GM19455 (cell line): ENCODE results near the gene SRRM4.
A peak's percentile ranks its signal among the peaks of the same experiment; 100 is the strongest.
"Not testable (repeated sequence)": the region's sequence is repeated elsewhere in the genome, so short reads cannot be mapped to it uniquely, and the experiment has no call there.

Source experiments
- ATAC-seq: cut with Tn5 transposase; IDR thresholded peaks from one replicate; pipeline ENCODE4 v1.9.1; 2021; ENCODE audit not compliant: unreplicated experiment

SRRM4 gene

DNA sequence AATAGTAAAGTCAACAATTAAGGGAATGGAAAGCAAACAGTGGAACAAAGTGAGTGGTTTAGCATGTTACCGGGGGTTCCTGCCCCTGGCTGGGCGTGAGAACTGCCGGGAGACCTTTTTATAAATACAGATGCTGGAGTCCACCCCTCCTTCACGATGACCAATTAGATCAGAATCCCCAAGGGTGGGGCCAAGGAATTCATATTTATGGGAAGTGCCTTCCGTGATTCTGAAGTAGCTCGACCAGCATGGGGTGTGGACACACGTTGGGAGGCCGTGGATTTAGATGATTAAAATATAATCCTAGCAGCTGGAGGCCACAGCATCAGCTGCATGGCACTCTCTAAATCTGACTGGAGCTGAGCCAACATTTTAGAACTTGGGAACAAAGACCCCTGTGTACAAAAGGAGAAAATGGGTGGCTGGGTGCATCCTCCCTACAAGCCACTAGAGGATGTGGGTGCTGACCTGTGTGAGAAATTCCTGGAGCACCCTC is 87.9 kb downstream of the SRRM4 start:
- ATAC-seq: no peak

DNA sequence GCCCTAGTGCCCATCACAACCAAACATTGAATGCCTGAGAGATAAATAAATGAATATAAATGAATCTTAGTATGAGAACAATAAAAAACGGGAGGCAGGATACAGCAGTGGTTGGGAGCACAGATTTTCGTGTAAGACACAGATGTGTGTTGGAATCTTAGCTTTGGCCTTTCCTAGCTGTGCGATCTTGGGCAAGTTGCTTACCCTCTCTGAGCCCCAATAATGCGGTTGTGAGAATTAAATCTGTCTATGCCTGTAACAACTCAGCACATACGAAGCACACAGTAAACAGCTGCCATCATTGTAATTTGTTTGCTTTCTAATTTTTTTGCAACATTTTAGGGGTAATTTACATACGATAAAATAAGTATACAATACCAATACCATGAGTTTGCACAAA is 89.8 kb downstream of the SRRM4 start:
- no peak for ATAC-seq

DNA sequence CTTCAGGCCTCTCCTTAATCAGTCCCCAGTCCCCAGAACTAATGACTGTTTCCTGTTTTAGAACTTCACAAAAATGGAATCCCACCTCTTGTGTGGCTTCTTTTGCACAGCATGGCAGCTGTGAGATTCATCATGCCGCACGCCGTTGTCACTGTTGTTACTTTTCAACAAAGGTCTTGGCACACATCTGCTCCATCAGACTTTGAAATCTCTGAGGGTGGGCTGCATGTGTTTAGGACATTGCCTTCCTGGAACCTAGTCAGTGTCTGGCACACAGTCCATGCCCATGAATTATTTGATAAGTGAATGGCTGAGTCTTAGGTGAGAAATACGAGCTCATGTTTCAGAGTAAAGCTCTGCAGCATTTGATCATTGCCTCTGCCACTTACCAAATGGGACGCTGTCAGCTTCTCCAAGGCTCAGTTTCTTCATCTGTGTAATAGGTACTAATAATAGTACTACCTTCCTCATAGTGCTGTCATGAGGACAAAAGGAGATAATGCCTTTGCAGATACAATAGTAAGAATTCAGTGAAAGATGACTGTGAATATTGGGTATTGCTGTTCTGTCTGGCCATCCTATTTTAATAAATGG is 90.4 kb downstream of the SRRM4 start:
- no peak for ATAC-seq

- no peak for ATAC-seq
Observed at GRCh38 chr12:119072440-119072839, 91.1 kb downstream of the SRRM4 start.

DNA sequence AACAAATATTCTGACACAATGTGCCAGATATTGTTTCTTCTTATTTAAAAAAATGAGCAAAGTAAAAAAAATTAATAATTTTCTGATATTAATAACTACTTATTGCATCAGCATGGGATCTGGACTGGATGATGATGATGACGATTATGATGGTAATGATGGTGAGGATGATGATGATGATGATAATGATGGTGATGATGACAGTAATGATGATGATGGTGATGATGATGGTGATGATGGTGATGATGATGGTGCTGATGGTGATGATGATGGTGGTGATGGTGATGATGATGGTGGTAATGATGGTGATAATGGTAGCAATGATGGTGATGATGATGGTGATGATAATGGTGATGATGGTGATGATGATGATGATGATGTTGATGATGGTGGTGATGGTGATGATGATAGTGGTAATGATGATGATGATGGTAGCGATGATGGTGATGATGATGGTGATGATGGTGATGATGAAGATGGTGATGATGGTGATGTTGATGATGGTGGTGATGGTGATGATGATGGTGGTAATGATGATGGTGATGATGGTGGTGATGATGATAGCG is 94.0 kb downstream of the SRRM4 start:
- no peak for ATAC-seq

DNA sequence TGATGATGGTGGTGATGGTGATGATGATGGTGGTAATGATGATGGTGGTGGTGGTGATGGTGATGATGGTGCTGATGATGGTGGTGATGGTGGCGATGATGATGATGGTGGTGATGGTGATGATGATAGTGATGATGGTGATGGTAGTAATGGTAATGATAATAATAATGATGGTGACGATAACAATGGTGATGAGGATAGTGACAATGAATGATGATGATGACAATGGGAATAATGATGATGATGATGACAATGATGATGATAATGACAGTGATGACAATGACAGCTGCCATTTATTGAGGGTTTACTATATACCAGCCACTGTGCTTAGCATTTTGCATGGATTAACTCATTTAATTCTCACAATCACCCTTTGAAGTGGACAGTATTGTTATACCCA is 94.6 kb downstream of the SRRM4 start:
- no peak for ATAC-seq

GRCh38 chr12:119079530-119079929 is 98.2 kb downstream of the SRRM4 start:
- no peak for ATAC-seq

- ATAC-seq: no peak
Observed at GRCh38 chr12:119082016-119082415, 100.7 kb downstream of the SRRM4 start.

DNA sequence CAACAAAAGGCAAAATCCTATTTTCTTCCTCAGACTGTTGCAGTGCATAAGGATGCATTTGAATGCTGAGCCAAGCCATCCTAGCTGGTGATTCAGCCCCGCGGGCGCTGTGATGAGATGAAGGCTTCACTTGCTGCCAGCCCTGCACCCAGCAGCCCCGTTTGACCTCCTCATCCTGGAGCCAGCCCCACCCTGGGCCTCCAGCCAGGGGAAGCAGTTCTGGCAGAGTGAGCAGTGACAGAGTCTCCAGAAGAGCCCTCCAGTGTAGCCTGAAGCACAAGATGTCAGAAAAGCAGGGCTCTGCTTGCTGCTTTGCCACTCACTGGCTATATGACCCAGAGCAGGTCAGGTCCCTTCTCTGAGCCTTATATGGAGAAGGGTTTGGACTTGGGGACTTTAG is 101.2 kb downstream of the SRRM4 start:
- no peak for ATAC-seq

- no peak for ATAC-seq
Observed at GRCh38 chr12:119088685-119089379, 107.5 kb downstream of the SRRM4 start.

GRCh38 chr12:119089380-119090013 is 108.2 kb downstream of the SRRM4 start:
- no peak for ATAC-seq

GRCh38 chr12:119090276-119090675 is 108.9 kb downstream of the SRRM4 start:
- no peak for ATAC-seq

DNA sequence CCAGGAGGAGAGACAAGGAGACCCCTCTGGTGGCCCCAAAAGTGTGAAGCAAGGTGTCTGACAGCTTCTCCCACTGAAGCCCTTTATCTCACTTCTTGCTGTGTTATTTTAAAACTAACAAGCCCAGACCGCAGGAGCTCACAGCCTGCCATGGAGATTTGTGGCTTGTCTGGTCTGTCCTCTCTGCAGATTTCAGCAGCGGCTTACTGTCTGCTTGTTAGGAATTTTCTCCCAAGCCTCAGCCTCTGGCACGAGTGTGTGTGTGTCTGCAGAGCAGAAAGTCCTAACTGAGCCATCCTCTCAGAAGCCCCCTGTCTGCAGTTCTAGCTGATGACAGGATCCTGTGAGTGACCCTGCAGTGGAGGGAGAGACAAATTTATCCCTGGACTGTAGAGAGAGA is 109.5 kb downstream of the SRRM4 start:
- ATAC-seq: no peak

DNA sequence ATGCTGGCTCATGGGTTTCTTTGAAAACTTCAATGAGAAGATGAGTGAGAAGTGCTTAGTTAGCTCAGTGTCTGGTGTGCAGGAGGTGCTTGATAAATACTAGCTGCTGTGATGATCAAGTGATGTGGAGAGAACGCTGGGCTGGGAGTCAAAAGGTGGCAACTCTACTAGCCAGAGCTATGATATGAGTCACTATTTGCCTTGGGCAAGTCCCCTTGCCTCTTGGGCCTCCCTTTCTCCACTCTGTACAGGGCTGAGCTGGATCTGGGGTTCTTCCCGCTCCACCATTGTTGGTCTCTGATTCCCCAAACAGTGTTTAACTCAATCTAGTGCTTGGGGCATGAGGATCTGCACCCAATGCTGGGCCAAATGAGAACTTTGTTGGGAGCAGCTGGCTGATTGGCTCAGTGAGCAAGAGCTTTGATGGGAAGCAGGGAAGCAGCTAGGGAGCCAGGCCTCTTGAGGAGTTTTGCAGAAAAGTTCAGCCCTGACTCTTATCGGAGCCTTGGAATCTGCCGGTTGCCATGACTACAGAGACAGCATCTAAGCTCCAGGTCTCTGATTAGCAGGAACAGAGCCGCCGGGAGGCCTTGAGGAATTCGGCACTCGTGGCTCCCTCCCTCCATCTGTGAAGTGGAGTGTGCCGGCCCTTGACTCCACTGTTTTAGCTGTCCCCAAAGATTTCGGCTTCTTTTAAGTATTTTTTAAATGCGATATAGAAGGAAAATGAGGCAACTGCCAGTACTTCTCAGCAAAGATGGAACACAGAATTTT is 115.3 kb downstream of the SRRM4 start:
- no peak for ATAC-seq

GRCh38 chr12:119100933-119101332 is 119.6 kb downstream of the SRRM4 start:
- ATAC-seq: no peak

DNA sequence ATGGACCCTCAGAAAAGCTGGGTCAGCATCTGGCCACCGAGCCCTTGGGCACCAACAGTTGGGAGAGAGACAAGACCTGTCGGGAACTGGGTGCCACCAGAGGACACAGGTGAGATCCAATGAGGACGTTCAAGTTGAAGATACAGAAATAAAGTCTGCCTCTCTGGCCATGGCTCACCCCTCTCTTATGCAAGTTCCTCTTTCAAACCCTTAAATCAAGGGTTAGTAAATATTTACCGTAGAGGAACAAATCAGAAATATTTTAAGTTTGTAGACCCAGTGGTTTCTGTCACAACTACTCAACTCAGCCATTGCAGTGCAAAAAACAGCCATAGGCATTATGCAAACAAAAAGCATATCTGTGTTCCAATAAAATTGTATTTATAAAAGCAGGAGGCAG is 120.9 kb downstream of the SRRM4 start:
- no peak for ATAC-seq

GRCh38 chr12:119102714-119103113 is 121.4 kb downstream of the SRRM4 start:
- no peak for ATAC-seq

- ATAC-seq: not testable (repeated sequence)
Observed at GRCh38 chr12:119104969-119105368, 123.6 kb downstream of the SRRM4 start.

DNA sequence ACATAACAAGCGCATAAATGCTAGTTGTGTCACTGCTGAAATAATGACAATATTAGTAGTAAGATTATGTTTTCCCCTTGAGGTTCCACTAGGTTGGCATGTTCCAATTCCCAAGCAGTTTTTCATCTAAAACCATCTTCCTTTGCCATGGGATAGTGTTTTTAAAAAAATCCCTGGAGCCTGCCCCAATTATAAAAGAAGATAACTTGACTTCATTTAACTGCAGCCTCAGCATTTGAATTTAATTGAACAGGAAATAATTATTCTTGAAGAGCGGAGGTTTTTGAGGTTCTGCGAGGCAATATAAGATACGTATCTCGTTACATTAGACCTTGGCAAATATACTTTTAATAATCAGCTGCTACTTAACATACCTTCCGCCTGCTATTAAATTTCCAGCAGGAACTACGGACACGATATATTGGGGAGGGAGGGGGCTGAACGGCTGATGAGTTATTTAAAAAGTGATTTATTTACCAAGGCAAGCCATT is 132.2 kb downstream of the SRRM4 start:
- ATAC-seq: no peak

DNA sequence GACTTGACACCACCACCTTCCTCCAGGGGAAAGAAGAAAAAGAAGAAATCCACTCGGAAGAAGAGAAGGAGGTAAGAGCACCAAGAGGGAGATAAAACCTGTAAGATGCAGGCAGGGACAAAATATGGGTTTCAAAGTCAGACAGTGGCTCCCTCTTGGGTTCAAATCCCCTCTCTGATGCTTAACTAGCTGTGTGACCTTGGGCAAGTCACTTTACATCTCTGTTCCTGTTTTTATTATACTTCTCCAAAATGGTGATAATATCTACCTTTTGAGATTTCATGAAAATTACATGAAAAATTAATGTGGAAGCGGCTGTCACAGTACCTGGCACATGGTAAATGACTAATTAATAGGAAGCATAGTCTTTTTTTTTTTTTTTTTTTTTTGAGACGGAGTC is 133.0 kb downstream of the SRRM4 start:
- ATAC-seq: no peak

GRCh38 chr12:119115296-119115905 is 134.1 kb downstream of the SRRM4 start:
- peak; percentile 64 for ATAC-seq
